HG02798 (cell line): ENCODE measurements around the gene HRH1.
"Not testable (repeated sequence)": the region's sequence is repeated elsewhere in the genome, so short reads cannot be mapped to it uniquely, and the experiment has no call there.

Source experiments
- ATAC-seq: cut with Tn5 transposase; IDR thresholded peaks from one replicate; pipeline ENCODE4 v1.9.1; 2021; ENCODE audit warnings: mild to moderate bottlenecking; ENCODE audit not compliant: unreplicated experiment, poor library complexity

HRH1 gene

GRCh38 chr3:11236588-11237461 lies 82.5 kb downstream of the HRH1 start:
- peak; percentile 60 for ATAC-seq

- ATAC-seq: no peak
Measured at GRCh38 chr3:11238060-11238459, 83.8 kb downstream of the HRH1 start.

GRCh38 chr3:11238880-11239279 lies 84.6 kb downstream of the HRH1 start:
- no peak for ATAC-seq

DNA sequence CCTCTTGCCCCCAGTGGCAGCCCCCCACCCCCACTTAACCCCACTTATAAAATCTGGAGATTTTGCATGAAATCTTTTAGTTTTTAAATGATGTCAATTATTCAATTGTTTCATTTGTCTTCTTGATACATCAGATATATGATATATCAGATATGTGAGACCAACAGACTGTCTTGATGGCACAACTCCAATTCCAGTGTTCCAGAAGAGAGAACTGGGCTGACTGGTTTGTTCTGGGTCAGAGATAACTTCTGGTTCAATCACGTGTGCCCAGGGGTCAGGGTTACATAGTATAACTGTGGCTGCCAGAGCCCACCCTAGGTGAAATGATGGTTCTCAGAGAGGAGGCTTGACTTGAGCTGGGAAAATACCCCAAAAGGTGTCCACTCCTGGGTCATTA lies 85.5 kb downstream of the HRH1 start:
- ATAC-seq: no peak

GRCh38 chr3:11240496-11240895 lies 86.2 kb downstream of the HRH1 start:
- no peak for ATAC-seq

DNA sequence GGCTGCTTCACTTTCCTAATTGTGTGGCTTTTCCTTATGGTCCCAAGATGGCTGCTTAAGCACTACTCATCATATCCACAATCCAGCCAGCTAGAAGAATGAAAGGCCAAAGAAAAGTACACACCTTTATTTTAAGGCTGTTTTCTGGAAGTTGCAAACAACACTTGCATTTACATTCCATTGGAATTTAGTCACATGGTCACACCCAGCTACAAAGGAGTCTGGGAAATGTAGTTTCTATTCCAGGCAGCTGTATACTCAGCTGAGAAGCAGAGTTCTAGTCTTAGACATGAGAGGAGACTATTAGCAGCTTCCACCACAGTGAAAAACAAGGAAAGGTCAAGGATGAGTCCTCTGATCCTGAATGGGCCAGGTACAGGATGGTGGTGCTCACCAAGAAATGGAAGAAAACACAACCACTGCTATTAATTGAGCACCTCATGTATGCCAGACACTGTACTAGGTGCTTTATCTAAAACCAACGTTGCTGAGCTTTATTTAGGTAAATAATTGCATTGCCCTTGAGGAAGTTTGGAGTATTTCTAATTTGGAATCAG lies 89.9 kb downstream of the HRH1 start:
- no peak for ATAC-seq

- no peak for ATAC-seq
Measured at GRCh38 chr3:11245276-11245675, 91.0 kb downstream of the HRH1 start.

DNA sequence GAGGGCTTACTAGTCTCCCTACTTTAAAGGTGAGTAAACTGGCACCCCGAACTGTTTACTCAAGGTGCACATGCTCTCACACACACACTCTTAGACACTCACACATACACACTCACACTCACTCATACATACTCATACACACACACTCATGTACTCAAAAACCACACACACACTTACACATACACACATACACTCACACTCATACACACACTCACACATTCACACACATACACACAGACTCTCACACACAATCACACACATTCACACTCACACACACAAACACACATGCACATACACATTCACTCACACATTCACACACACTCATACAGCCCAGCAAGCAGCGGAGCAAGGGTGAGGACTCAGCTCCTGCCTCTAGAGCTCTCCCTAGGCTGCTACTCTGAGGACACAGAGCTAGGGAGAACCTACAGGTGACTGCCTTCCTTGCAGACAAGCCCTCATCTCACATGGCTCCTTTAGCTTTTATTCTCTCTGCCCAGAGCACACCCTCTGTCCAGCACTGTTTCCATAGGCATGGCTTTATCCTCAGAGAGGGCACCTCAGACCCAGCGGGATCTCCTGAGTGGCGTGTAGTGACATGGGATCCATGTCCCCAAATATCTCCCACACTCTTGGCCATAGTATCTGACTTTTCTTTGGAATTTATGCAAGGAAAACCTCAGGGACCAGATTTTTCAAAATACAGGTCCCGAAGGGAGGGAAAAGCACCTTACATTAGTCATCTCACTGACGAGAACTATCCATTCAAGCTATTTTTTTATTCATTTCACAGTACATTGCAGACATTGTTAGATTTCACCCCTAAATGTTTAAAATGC lies 91.8 kb downstream of the HRH1 start:
- ATAC-seq: no peak

DNA sequence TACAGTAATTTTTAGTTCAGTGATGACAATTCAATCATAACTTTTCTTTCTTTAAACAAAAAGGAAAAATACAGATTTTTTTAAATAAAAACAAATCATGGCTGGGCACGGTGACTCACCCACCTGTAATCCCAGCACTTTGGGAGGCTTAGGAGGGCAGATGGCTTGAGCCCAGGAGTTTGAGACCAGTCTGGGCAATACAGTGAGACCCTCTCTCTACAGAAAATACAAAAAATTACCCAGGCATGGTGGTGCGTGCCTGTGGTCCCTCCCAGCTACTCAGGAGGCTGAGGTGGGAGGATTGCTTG lies 92.3 kb downstream of the HRH1 start:
- no peak for ATAC-seq

- ATAC-seq: no peak
Measured at GRCh38 chr3:11247362-11247761, 93.1 kb downstream of the HRH1 start.

DNA sequence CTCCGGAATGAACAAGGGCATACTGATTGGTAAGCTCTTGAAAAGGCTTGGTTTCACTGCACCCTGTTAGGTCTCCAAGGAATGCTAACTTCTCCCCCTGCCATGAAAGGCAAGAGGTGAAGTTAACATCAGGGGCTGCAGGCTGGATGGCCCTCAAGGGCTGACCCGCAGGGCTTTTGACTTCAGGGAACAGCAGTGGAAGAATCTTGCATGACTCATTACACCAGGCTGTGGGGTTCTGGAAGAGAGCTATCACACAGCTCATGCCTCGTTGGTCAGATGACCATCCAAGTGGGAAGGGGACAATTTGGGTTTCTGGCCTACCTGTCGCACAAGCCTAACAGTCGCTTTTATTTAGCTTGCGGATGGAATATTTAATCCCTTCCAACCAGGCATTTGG lies 94.3 kb downstream of the HRH1 start:
- no peak for ATAC-seq

DNA sequence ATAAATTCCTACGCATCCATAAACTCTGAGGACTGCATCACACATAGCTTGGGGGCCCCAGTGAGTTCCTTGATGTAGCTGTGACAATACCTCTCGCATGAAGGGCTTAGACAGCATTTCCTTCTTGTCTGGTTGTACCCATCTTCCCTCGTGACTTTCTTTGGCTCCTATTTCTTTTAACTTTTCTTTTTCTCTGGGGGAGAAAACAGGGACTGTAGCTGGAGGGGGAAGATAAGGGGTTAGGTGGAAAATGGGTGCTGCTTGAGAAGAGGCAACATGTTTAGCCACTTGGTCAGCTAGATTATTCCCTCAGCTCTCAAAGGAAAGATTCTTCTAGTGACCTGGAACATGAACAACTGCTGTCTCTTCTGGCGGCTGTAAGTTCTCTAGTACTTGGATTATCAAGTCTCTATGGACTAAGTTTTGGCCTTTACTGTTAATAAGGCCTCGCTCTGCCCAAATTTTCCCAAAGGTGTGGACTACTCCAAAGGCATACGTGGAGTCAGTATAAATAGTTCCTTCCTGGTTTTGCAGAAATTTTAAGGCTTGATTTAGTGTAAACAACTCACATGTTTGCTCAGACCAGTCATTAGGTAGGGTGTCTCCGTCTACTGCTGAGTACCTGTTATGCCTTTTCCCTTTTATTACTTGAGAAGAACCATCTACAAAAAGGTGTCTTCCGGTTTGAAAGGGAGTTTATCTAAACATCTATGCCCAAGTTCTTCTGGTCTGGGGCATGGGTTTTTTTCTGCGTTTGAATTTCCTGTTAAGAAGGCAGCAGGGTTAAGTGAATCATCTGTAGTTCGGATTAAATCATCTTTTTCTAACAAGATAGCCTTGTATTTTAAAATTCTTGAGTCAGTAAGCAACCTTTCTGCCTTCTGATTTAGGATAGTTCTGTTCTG lies 96.9 kb downstream of the HRH1 start:
- ATAC-seq: no peak

DNA sequence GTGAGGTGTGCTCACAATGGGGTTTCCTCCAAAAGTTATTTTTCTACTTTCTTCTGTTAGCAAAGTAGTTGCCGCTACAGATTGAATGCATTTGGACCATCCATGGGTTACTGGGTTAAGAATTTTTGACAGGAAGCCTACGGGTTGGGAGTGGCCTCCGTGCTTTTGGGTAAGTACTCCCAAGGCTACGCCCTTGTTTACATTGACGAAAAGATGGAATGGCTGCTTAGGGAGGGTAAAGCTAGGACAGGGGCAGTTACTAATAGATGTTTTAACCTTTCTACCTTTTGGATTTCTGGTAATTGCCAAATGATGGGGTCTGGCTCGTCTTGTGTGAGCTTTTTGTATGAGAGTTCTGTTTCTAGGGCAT lies 97.5 kb downstream of the HRH1 start:
- ATAC-seq: no peak

DNA sequence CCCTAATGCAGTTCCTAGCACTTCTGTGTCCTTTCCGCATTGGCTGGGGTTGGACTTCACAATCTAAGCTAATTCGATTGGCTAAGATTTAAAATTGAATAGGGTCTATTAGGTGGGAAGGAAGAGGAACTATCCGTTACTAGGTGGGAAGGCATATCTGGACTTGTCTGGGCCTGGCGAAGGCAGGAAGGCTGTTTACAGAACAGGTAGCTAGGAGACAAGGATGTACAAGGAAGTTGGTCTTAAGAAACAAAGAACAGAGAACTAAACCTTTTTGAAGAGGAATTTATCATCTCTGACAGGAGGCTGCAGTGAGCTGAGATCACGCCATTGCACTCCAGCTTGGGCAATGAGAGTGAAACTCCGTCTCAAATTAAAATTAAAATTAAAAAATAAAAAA lies 100.6 kb downstream of the HRH1 start:
- no peak for ATAC-seq

DNA sequence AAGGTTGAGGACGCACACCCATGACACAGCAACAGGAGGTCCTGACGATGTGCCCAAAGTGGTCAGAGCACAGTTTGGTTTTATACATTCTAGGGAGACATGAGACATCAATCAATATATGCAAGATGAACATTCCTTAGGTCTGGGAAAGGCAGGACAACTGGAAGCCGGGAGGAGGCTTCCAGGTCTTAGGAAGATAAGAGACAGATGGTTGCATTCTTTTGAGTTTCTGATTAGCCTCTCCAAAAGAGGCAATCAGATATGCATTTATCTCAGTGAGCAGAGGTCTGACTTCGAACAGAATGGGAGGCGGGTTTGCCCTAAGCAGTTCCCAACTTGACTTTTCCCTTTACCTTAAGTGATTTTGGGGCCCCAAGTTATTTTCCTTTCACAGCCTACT lies 101.2 kb downstream of the HRH1 start:
- ATAC-seq: not testable (repeated sequence)

DNA sequence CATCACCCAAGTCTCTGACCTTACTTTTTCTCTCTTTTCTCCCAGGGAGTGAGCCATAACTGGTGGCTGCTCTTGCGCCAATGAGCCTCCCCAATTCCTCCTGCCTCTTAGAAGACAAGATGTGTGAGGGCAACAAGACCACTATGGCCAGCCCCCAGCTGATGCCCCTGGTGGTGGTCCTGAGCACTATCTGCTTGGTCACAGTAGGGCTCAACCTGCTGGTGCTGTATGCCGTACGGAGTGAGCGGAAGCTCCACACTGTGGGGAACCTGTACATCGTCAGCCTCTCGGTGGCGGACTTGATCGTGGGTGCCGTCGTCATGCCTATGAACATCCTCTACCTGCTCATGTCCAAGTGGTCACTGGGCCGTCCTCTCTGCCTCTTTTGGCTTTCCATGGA lies 104.7 kb downstream of the HRH1 start:
- ATAC-seq: no peak

DNA sequence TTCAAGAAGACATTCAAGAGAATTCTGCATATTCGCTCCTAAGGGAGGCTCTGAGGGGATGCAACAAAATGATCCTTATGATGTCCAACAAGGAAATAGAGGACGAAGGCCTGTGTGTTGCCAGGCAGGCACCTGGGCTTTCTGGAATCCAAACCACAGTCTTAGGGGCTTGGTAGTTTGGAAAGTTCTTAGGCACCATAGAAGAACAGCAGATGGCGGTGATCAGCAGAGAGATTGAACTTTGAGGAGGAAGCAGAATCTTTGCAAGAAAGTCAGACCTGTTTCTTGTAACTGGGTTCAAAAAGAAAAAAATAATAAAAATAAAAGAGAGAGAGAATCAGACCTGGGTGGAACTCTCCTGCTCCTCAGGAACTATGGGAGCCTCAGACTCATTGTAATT lies 106.2 kb downstream of the HRH1 start:
- no peak for ATAC-seq

DNA sequence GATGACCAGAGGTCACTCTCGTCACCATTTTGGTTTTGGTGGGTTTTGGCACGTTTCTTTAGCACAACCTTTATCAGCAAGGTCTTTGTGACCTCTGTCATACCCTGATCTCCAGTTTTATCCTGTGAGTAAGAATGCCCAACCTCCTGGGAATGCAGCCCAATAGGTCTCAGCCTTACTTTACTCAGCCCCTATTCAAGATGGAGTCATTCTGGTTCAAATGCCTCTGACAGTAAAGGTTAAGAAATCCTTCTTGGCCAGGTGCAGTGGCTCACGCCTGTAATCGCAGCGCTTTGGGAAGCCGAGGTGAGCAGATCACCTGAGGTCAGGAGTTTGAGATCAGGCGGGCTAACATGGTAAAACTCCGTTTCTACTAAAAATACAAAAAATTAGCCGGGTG lies 114.7 kb downstream of the HRH1 start:
- no peak for ATAC-seq

- ATAC-seq: peak; percentile 99
Measured at GRCh38 chr3:11271986-11272904, 118.0 kb downstream of the HRH1 start, which contains the start of gene ATG7. TSS of gene ATG7 (plus strand) at chr3:11272397. CDS start at chr3:11298696, 26,299 bp downstream.
